HEK293 (cell line): ENCODE data around the gene PMS1.

Experiments used
- CTCF ChIA-PET: fragments of 350-600 bp; formaldehyde crosslinking; extraction: SDS; loops from one replicate; lab custom pipeline; 2021; ENCODE audit warnings: antibody characterized with exemption; lab: Yijun Ruan, JAX
- POLR2A ChIA-PET: fragments of 300-600 bp; formaldehyde crosslinking; extraction: SDS; loops from one replicate; lab custom pipeline; 2020; ENCODE audit warnings: antibody characterized with exemption, inconsistent platforms; lab: Yijun Ruan, JAX
- H3K27ac ChIP-seq: fragments of 200-500 bp; sonication (Bioruptor generic); 2 replicates; pipeline ENCODE4 v1.5.1; 2014; ENCODE audit warnings: low read depth, low read length, control low read depth, inconsistent platforms; ENCODE audit errors: extremely low read depth
- H3K36me3 ChIP-seq, 2 experiments: fragments of 200-500 bp in 1 of 2; sonication (Bioruptor generic) in 1 of 2; 1 replicate in 1 of 2; 2 replicates in 1 of 2; pipeline ENCODE4 v1.5.1; 2014 to 2017; ENCODE audit warnings: inconsistent platforms in 2 of 2, low read length in 2 of 2; ENCODE audit not compliant: control insufficient read depth in 2 of 2, insufficient read depth in 1 of 2
- H3K4me1 ChIP-seq: fragments of 200-500 bp; sonication (Bioruptor generic); 2 replicates; pipeline ENCODE4 v1.5.1; 2014; ENCODE audit warnings: mild to moderate bottlenecking, low read length, inconsistent platforms; ENCODE audit not compliant: control insufficient read depth, insufficient read depth
- H3K4me3 ChIP-seq: 2 replicates; pipeline ENCODE4 v1.5.1; 2011; ENCODE audit warnings: low read depth, mild to moderate bottlenecking, control low read depth, low read length, moderate library complexity
- H3K9me3 ChIP-seq: fragments of 200-500 bp; sonication (Bioruptor generic); 2 replicates; pipeline ENCODE4 v1.5.1; 2014; ENCODE audit warnings: low read depth, low read length, inconsistent platforms; ENCODE audit not compliant: control insufficient read depth, insufficient read depth
- CTCF ChIP-seq: fragments of 450-650 bp; formaldehyde crosslinking; IDR thresholded peaks from 2 replicates; pipeline ENCODE4 v1.5.1; 2016; ENCODE audit warnings: missing biosample characterization, missing genetic modification characterization
- HOXD13 ChIP-seq: sonication (generic); formaldehyde crosslinking; IDR thresholded peaks from 2 replicates; pipeline ENCODE4 v1.8.0; 2022; ENCODE audit warnings: missing genetic modification reagents, borderline replicate concordance
- INSM2 ChIP-seq: fragments of 450-650 bp; formaldehyde crosslinking; IDR thresholded peaks from 2 replicates; pipeline ENCODE4 v1.5.1; 2016; ENCODE audit warnings: missing biosample characterization, missing genetic modification characterization
- SALL2 ChIP-seq: fragments of 450-650 bp; formaldehyde crosslinking; IDR thresholded peaks from 2 replicates; pipeline ENCODE4 v1.5.0; 2017; ENCODE audit warnings: missing biosample characterization, mild to moderate bottlenecking, missing genetic modification characterization, borderline replicate concordance
- TCF7L2 ChIP-seq: IDR thresholded peaks from 2 replicates; pipeline ENCODE4 v1.6.1; 2011; ENCODE audit warnings: low read depth, mild to moderate bottlenecking, inconsistent platforms, low read length, moderate library complexity, borderline replicate concordance
- ZBTB10 ChIP-seq: fragments of 450-650 bp; formaldehyde crosslinking; IDR thresholded peaks from 2 replicates; pipeline ENCODE4 v1.5.1; 2016; ENCODE audit warnings: missing biosample characterization, missing genetic modification characterization
- ZBTB26 ChIP-seq: fragments of 450-650 bp; formaldehyde crosslinking; optimal IDR thresholded peaks from 2 replicates; pipeline ENCODE3; 2016; ENCODE audit warnings: missing biosample characterization, mild to moderate bottlenecking, missing genetic modification characterization
- ZNF133 ChIP-seq: fragments of 450-650 bp; formaldehyde crosslinking; IDR thresholded peaks from 2 replicates; pipeline ENCODE4 v1.5.1; 2016; ENCODE audit warnings: missing biosample characterization, missing genetic modification characterization
- ZNF155 ChIP-seq: fragments of 450-650 bp; formaldehyde crosslinking; IDR thresholded peaks from 2 replicates; pipeline ENCODE4 v1.5.1; 2016; ENCODE audit warnings: missing biosample characterization, missing genetic modification characterization
- ZNF510 ChIP-seq: fragments of 450-650 bp; formaldehyde crosslinking; IDR thresholded peaks from 2 replicates; pipeline ENCODE4 v1.5.1; 2018; ENCODE audit warnings: mild to moderate bottlenecking, missing genetic modification characterization, missing biosample characterization; ENCODE audit not compliant: insufficient replicate concordance
- ZNF529 ChIP-seq: fragments of 450-650 bp; formaldehyde crosslinking; IDR thresholded peaks from 2 replicates; pipeline ENCODE4 v1.5.1; 2017; ENCODE audit warnings: missing genetic modification characterization, missing biosample characterization; ENCODE audit not compliant: insufficient replicate concordance
- ZNF530 ChIP-seq: fragments of 450-650 bp; formaldehyde crosslinking; IDR thresholded peaks from 2 replicates; pipeline ENCODE4 v1.5.1; 2016; ENCODE audit warnings: low read depth, missing biosample characterization, missing genetic modification characterization
- ZNF654 ChIP-seq: fragments of 450-650 bp; formaldehyde crosslinking; IDR thresholded peaks from 2 replicates; pipeline ENCODE4 v1.5.1; 2016; ENCODE audit warnings: low read depth, missing biosample characterization, missing genetic modification characterization
- ZNF707 ChIP-seq: fragments of 450-650 bp; formaldehyde crosslinking; IDR thresholded peaks from 2 replicates; pipeline ENCODE4 v1.5.1; 2016; ENCODE audit warnings: missing biosample characterization, missing genetic modification characterization
- ZNF791 ChIP-seq: fragments of 450-650 bp; formaldehyde crosslinking; IDR thresholded peaks from 2 replicates; pipeline ENCODE4 v1.5.1; 2016; ENCODE audit warnings: missing biosample characterization, missing genetic modification characterization
- ZSCAN30 ChIP-seq: fragments of 450-650 bp; IDR thresholded peaks from 2 replicates; pipeline ENCODE4 v1.5.1; 2018; ENCODE audit warnings: missing biosample characterization, mild to moderate bottlenecking, missing genetic modification characterization, moderate library complexity

Gene PMS1

GRCh38 chr2:189763908-189764661, 20.2 kb upstream of the PMS1 start:
- no peak for TF ChIP-seq HOXD13 (CRISPR knock-in tag)
- 0 out of 2 replicates have a peak, but pooled peaks have one; percentile 34 for TF ChIP-seq CTCF (tag by site-specific recombination)
- TF ChIP-seq, all 188 proteins: peak for 1
- ChIA-PET POLR2A (interaction anchor here (1.5 kb wide), 1 partner anchor 94 kb away, joined by 10 read pairs; no protein-coding TSS in a partner anchor), CTCF (interaction anchor here (0.6 to 3.0 kb wide), 6 partner anchors 8 to 102 kb away, joined by 3 to 15 read pairs (median 7); partner anchors contain the start of gene ASNSD1)
- no peak overlapping the region for H3K4me3 ChIP-seq
- H3K36me3 ChIP-seq, result peaks cover 7 to 23% of the 10 kb centered on the region in 2 experiments
- no peaks in the 10 kb centered on the region for H3K4me1 ChIP-seq
- H3K27ac ChIP-seq, result no peak overlapping the region
- no peaks in the 10 kb centered on the region for H3K9me3 ChIP-seq

- Histone ChIP-seq H3K27ac (no peak overlapping the region), H3K4me1 (no peaks in the 10 kb centered on the region), H3K36me3 (peaks cover 50 to 80% of the 10 kb centered on the region in 2 experiments), H3K4me3 (no peak overlapping the region), H3K9me3 (no peaks in the 10 kb centered on the region)
- POLR2A ChIA-PET, result no interaction called here
- CTCF ChIA-PET, result no interaction called here
- TF ChIP-seq SALL2 (no peak), TCF7L2 (no peak), ZSCAN30 (tag by site-specific recombination) (no peak), ZBTB10 (tag by site-specific recombination) (no peak), ZNF707 (no peak), INSM2 (no peak), ZNF133 (tag by site-specific recombination) (no peak), ZNF155 (tag by site-specific recombination) (no peak), ZNF530 (tag by site-specific recombination) (no peak), ZNF510 (no peak), ZNF529 (tag by site-specific recombination) (no peak), ZBTB26 (tag by site-specific recombination) (no peak), ZNF654 (tag by site-specific recombination) (no peak), ZNF791 (tag by site-specific recombination) (no peak)
These were observed 13.5 kb upstream of the PMS1 start for GRCh38 chr2:189770590-189771322.
